HEK293T (cell line): Measurements from ENCODE around the gene MEGF6.

Experiments
- BHLHE40 ChIP-seq: fragments of 450-650 bp; IDR thresholded peaks from 2 replicates; pipeline ENCODE4 v1.6.1; 2016; ENCODE audit warnings: mild to moderate bottlenecking, moderate library complexity, borderline replicate concordance
- ELF4 ChIP-seq: fragments of 450-650 bp; IDR thresholded peaks from 2 replicates; pipeline ENCODE4 v1.6.1; 2017; ENCODE audit warnings: antibody characterized with exemption
- FOXM1 ChIP-seq: fragments of 450-650 bp; IDR thresholded peaks from 2 replicates; pipeline ENCODE4 v1.6.1; 2017; ENCODE audit warnings: mild to moderate bottlenecking, borderline replicate concordance
- SP1 ChIP-seq: fragments of 450-650 bp; IDR thresholded peaks from 2 replicates; pipeline ENCODE4 v1.6.1; 2017

DNA sequence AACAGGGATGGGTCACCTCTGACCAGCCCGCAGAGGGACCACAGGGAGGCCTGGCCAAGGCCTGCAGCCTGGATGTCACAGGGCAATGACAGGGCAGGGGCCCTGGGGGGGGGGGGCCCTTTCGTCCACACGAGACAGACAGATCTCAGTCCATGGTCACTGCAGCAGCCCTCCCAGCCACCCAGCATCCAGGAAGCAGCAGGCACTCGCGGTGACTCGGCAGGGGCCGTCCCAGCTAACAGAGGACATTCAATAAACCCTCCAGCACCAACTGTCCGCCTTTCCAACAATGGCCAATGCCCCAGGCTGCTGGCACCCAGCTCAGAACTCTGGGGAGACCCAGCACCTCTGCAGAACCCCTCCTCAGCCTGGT lies 32.9 kb downstream of the MEGF6 start:
- TF ChIP-seq ELF4 (no peak), FOXM1 (no peak), SP1 (no peak), BHLHE40 (no peak)
